Activated T-helper 9 cell treated with anti-CD3 and anti-CD28 coated beads, Interleukin-2, amount 50 U/mL, for 16 hours (primary cell): ENCODE data around the gene C2orf49.
A peak's percentile ranks its signal among the peaks of the same experiment; 100 is the strongest.

Experiments
- DNase-seq: peaks from one replicate; pipeline ENCODE4 v3.0.0-alpha.2; 2020; ENCODE audit warnings: low read depth

Gene C2orf49

DNA sequence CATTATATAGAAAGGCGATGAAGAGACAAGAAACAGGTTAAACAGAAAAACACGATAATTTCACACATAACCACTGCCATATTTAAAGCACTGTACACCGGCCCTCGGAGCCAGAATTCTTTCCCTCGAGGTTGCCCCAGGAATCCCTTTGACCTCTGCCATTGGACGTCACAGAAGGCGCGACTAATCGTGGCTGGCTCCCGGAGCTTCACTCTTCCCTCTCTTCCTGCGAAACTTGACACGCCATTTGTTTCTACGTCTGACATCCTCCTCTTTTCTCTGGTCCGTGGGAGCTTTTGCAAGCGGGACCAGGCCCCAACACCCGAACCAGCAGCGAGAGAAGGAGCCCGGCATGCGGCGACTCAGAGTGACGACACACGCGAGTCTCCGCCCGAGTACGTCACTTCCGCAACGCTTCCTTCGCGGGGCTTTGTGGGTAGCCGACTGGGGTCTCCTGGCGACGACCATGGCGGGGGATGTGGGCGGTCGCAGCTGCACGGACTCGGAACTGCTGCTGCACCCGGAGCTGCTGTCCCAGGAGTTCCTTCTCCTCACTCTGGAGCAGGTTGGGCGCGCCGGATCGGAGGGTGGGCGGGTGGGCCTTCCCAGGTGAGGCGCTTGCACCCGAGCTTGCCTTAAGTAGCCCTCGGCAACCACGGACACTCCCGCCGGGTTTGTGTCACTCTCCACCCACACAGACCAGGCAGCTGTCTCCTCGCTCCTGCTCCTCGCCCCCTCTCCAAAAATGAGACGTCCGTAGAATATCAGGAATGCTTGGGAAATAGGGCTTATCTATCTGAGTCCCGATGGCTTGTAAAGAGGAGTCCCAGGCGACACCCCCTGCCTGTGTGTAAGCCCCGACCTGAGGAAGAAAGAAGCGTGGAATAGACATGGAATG lies at the start of gene C2orf49:
TSS of gene C2orf49 (plus strand) at position 419 of the 898 bp plus-strand sequence. CDS start at position 467, 48 bp downstream.
- peak; percentile 86 for DNase-seq

DNA sequence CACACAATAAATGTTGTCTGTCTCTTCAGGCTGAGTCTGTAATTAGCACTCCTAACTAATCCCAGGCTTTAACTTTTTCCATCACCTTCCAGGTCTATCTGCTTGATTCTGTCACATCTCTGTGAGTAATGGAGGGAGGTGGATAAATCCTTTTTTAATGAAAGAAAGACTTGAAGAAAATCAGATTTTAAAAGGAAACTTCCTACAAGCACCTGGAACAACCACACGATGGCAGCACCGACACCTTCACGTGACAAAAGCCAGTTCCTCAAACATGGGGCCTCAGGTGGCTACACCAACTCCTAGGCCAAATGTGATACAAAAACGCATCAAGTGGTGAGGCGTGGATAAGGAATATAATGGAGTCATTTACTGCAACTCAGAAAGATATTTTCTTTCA lies 49.6 kb upstream of the C2orf49 start:
- DNase-seq = no peak

DNA sequence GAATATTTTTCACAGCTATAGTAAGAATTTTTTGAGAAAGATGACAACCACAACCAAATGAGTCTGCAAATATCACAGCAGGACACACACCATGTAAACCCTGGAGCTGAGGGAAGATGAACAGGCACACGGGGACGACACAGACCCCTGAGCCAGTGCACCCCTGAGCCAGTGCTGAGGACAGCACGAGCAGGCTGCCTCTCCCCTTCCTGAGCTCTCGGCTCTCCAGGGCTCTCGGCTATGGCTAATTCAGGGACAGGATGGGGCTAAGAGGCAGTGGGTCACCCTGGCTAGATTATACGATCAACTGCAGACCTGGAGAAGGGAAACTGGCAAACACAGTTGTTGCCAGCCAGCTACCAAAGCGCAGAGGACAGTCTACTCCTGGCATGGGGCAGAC lies 49.2 kb upstream of the C2orf49 start:
- no peak for DNase-seq

DNA sequence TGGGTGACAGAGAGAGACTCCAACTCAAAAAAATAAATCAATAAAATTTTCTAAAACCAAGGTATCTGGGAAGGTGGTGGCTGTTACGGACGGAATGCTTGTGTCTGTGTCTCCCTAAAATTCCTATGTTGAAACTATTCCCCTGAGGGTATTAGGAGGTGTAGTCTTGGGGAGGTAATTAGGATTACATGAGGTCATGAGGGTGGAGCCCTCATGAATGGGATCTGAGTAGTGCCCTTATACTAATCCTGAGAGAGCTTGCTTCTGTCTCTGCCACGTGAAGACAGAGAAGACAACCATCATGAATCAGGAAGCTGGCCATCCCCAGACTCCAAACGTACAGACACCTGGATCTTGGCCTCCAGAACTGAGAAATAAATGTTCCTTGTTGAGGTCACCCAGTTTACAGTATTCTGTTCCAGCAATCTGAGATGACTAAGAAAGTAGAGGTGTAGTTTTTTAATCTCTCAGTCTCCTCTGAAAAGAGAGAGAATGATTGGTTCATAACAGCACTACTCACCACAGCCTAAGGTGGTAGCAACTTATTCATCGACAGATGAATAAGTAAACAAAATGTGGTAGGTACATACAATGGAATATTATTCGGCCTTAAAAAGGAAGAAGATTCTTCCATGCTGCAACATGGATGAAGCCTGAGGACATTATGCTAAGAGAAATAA lies 46.2 kb upstream of the C2orf49 start:
- no peak for DNase-seq

DNA sequence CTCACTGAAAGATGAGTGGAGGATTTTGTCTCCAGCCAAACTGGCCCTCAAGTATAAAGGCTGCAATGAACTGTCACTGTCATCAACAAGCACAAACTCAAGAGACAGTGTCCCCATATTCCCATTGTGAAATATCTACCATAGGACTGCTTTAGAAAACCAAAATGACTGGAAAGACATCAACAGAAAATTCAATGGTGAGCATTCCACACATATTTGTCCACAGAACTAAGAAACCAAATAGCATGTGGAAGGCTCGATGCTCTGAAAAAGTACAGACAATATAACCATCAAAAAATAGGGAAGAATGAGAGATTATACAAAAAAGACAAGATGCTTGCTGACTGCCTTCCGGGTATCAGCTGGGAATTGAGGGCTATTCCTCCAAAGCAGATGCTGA lies 45.4 kb upstream of the C2orf49 start:
- DNase-seq = no peak

DNA sequence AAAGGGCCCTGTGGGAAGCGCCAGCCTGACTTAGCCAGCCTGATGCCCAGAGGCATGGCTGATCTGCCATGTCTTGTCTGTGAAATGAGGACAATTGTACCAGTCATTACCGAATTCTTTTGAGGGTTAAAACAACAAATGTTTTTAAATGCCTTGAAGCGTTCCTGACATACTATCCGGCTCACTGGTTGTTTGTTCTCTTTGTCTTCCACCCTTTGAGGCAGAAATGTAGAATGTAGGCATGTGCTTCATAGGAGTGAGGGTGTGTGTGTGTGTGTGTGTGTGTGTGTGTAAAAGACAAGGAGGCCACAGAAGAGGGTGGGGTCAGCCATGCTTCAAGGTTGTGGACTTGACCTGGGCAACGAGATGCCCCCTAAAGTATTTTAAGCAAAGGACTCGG lies 43.3 kb upstream of the C2orf49 start:
- DNase-seq = no peak

DNA sequence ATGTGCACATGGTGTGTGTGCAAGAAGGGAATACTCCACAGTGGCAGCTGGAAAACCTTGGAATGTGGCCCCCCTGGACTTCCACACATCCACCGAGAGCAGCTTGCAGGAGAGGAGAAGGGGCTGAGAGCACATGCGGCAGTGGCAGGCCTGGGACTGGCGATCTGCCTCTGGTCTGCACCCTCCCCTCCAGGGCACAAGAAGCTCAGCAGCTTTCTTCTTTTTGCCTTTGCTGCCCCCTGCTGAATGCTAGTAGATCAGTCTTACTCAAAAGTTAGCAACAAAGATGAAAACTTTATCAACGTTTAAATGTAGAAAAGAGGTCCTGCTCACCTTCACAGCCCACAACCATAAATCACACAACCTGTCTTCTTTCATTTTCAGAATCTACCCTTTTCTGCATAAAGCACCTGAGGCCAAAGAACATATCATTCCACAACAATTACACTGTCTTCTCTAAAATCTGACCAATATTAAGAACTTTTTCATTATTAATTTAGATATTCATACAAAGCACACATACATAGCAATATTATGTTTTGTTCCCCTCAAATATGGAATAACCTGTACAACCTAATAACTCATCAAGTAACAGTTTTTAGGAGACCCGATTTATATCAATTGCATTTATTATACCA lies 42.4 kb upstream of the C2orf49 start:
- DNase-seq = no peak

DNA sequence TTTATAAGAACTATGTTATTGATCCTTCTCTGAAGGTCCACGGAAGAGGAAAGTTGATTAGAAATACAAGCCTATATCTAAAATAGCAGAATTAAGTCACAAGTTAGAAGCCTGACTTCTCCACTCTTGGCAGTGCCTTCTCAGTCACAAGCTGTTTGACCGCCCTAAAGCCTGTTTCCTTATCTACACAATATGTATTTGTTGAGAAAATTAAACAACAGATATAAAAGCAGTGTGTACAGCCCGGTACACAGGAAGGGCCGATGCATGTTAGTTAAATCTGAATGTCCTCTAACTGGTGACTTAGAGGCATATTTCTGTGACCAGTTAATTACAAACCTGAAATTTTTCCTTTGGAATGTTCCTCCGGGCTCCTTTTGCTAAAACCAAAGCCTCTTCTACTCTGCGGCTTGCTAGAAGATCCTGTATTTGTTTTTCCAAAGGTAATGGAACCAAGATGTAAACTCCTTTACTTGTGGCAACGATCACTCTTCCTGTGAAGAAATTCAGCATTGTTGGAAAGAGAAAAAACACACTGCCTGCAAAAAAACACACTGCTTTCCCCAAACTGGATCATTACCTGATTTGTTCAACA lies 41.2 kb upstream of the C2orf49 start:
- DNase-seq = no peak

DNA sequence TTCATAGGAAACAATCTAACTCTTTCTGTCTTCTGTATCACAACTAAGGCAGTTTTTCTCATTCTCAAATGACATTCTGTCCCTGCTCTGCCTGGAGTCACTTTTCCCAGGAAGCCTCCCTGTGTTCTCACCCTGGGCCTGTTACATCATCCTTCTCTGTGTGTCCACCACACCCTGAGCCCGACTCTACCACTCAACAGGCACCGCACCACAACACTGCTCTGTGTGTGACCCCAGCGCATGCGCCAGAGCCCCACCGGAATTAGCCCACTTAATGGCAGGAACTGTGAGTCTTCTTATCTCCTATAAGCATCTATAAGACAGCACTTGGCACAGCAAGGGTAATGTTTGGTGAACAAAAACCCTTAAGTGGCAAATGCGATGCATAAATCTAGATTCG lies 40.1 kb upstream of the C2orf49 start:
- DNase-seq = no peak

DNA sequence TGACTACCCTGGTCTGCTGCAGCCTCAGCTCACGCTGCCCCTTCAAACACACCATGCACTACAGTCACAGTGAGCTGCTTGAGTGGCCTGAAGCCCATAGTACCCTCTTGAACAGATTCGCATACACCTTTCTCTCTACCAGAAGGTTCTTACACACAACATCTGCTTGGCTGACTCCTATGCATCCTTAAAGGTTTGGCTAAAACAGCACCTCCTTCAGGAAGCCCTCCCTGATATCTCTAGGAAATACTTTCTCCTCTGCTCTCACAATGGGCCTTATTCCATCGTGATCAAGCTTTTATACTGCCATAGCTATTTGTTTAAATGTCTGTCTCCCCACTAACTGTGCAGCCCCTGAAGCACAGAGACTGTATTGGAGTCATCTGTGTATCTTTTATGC lies 39.3 kb upstream of the C2orf49 start:
- no peak for DNase-seq

DNA sequence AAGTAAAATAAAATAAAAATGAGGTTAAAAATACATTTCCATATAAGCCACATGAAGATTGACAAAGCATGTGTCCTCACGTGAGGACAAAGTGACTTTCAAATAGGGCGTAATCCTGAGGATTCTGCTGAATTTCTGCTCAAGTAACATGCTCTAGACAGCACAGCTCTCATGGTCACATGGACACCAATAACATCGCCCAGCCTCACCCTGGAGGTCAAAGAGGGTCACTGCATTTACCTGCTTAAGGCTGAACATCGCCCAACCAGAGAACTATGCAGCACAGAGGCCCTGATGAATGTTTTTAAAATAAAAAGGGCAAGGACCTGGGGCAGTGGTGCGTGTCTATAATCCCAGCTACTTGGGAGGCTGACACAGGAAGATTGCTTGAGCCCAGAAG lies 38.0 kb upstream of the C2orf49 start:
- DNase-seq = no peak

DNA sequence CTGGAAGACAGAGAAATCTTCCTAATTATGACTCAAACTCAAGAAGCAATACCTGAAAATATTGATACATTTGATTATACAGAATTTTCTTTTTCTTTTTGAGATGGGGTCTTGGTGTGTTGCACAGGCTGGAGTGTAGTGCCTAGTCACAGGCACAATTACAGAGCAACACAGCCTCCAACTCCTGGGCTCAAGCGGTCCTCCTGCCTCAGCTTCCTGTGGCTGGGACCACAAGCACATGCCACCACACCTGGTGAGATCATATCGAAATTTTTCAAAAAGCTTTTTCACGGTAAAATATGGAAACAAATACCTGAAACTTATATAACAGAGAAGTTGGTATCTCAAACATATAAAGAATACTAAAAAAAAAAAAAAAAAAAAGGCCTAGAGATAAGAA lies 35.7 kb upstream of the C2orf49 start:
- no peak for DNase-seq

DNA sequence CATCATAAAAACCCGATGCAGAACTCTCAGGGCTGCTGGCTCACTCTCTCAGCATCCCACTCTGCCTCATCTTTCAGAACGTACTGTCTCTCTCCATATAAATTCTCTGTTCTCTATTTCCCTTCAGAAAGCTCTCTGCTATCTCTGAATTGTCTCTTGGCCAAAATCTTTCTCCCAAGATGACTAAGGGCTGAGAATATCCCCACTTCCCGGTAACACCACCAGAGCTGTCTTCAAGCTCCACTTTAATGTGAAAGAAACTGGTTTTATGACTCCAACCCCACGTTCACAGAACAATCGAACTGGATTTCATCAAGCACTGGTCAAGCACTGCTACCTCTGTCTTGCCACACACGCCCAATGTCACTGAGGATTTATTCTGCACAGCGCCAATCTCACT lies 30.2 kb upstream of the C2orf49 start:
- no peak for DNase-seq

DNA sequence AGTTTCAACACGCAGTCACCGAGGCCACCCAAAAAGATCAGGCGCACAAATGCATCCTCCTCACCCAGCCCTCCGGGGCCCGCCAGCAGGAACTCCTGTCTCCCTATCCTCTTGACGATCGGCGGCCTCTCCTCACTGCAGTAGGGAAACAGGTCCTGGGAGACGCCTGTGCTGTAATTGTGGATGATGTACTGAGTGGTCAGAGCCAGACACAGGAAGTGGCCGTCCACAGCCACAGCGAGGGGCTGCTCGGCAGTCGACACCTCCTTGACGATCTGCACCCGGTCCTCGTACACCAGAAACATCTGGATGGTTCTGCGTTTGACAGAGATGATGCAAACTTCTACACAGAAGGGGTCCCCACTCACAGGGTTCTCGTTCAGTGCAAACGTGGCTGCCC lies 29.8 kb upstream of the C2orf49 start:
- no peak for DNase-seq

DNA sequence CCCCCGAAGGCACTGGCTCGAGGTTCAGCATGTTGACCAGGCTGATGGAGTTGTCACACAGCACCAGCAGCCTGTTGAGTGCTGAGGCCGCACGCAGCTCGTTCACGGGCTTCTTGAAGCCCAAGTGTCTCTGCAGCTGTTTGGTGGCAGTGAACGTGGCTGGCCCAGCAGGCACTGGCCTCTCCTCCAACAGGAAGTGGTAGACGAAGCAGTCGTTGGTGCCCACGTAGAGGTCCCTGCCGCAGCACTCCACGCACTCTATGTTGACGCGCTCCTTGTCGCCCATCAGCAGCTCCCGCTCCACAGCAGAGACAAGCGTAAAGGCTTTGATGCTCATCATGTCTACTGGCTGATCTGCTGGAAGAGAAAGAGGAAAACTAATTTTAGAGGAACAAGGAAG lies 29.4 kb upstream of the C2orf49 start:
- no peak for DNase-seq

DNA sequence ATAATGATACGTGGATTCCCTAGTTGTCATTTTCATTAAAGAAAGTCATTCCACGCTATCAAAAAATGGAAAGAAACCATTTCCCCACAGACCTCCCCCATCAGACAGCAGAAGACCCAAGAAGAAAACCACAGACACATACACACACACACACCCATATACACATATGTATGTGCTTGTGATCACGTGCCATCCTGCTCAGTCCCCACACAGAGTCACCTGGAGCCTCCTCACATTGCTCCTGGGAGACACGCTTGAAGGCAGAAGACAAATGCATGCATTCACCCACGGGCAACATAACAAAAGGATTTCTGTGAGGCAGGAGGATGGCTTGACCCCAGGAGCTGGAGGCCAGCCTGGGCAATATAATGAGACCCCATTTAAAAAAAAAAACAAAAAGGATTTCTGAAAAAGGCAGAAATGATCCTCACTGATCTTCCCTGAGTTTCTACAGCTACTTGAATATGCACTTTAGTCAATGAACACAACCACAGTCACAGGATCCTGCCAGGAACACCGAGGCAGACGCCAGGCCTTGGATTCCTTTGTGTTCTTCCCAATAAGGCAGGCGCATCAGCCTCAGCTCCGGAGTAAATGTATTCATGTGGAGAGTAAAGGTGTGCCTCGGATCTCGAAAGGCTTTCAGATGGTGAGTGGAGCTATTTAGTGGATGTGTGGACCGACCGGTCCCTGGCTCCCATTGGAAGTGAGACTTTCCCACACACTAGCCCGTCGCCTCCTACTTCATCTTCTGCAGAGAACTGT lies 28.8 kb upstream of the C2orf49 start:
- no peak for DNase-seq

DNA sequence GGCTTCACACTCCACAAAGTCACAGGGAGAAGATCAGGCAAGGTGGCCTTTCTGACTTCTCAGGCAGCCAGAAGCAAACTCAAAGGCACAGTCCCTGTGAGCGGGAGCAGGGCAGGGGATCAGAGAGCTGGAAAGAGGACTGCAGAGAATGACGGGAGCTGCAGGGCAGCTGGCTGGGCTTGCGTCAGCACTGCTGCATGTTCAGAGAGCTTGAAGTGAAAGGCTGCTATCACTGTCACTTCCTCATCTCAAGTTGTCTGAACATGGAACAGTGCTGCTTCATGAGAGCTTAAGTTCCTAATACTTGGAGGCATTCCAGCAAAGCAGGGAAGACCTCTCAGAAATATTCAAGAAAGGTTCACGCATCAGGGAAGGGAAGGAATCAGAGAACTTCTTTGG lies 28.2 kb upstream of the C2orf49 start:
- no peak for DNase-seq

DNA sequence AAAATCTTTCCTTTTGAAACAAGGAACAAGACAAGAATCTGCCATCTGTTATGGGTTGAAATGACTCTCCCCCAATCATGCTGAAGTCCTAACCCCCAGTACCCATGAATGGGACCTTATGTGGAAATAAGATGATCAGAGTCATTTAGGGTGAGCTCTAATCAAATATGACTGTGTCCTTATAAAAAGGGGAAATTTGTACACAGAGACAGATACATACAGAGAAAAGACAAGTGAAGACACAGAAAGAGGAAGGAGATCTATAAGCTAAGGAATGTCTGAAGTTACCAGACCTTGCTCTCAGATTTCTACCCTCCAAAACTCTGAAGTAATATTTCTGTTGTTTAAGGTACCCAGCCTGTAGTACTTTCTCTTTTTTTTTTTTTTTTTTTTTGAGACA lies 23.5 kb upstream of the C2orf49 start:
- DNase-seq = no peak

DNA sequence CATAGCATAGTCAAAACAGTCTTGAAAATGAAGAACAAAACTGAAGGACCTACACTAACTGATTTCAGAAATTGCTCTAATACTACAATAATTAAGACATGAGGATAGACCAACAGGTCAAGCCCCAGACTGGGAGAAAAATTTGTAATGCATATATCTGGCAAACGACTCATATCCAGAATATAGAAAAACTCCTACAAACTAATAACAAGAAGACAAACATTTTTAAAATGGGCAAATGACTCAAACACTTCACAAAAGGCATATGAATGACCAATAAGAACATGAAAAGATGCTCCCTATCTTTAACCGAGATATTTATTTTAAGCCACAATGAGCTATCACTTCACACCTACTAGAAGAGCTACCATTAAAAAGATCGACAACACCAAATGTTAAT lies 22.0 kb upstream of the C2orf49 start:
- no peak for DNase-seq

DNA sequence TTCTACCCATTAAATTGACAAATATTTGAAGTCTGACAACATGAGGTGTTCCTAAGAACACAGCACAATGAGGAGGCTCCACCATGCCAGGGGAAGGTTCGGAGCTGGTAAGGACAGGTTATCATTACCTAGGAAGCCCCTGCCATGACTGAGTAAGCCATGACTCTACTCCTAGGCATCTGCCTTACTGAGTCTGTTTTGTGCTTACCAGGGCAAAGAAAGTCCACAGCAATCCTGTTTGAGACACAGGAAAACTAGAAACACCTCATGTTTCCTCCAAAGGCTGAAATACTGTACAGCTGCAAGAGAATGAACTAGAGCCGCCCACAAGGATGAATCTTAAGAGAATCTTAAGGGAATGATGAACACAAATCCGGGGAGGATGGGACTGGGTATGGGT lies 19.4 kb upstream of the C2orf49 start:
- DNase-seq = no peak

DNA sequence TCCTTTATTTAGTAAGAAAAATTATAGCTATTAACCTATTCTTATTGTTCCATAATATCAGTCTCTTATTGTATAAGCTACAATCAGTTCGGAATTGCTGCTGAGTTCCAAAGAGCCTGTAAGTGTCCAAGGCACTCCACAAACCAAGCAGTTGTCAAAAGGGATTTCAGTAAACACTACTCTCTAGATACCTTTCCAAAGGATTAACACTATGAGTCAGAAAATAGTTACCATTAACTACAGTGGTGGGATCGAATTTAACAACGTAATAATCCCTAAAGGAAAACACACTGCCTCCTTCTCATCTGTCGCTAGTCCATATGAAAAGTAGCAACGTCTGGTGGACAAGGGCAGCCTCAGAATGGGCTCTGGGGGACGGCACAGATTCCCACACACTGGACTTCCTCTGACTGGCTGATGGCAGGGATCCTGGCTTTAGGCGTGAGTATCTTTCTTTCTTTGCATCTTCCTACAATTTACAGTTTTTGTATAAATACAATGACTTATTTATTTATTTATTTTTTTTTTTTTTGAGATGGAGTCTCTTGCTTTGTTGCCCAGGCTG lies 16.6 kb upstream of the C2orf49 start:
- no peak for DNase-seq
